Osteocyte (in vitro differentiated cells): ENCODE measurements around the gene KIF20B. TPM values are rescaled to one million over a fixed set of nuclear protein-coding genes. Genes with fewer than 3 reads are reported as not detected.

Experiments used
- DNase-seq: peaks from one replicate; pipeline ENCODE4 v3.0.0; 2021; ENCODE audit warnings: mixed read lengths; ENCODE audit not compliant: unreplicated experiment; ENCODE audit errors: extremely low spot score
- H3K27ac Mint-ChIP-seq: one replicate; pipeline ENCODE4 v1.8.0; 2021; ENCODE audit warnings: mild to moderate bottlenecking, mixed read lengths; ENCODE audit not compliant: unreplicated experiment
- H3K27me3 Mint-ChIP-seq: one replicate; pipeline ENCODE4 v1.8.0; 2021; ENCODE audit warnings: mixed read lengths; ENCODE audit not compliant: unreplicated experiment
- H3K36me3 Mint-ChIP-seq: one replicate; pipeline ENCODE4 v1.8.0; 2021; ENCODE audit warnings: mixed read lengths; ENCODE audit not compliant: unreplicated experiment
- H3K4me1 Mint-ChIP-seq: one replicate; pipeline ENCODE4 v1.8.0; 2021; ENCODE audit warnings: mixed read lengths; ENCODE audit not compliant: unreplicated experiment
- H3K4me3 Mint-ChIP-seq: one replicate; pipeline ENCODE4 v1.8.0; 2021; ENCODE audit warnings: mild to moderate bottlenecking, moderate library complexity, mixed read lengths; ENCODE audit not compliant: unreplicated experiment
- H3K9me3 Mint-ChIP-seq: one replicate; pipeline ENCODE4 v1.8.0; 2021; ENCODE audit warnings: mixed read lengths; ENCODE audit not compliant: unreplicated experiment
- CTCF ChIP-seq: fragments of 200-600 bp; sonication (generic); IDR thresholded peaks from 2 replicates; pipeline ENCODE4 v1.5.0; 2021; ENCODE audit warnings: antibody characterized with exemption, mild to moderate bottlenecking, moderate library complexity
- total RNA-seq: library from RNA; stranded (reverse); gene quantifications from 2 replicates; pipeline ENCODE4 v1.2.1, GENCODE V29; 2021

Gene KIF20B
- total RNA-seq, 1 donor from 2014 or later = 9.9 TPM

GRCh38 chr10:89685936-89686335, 15.5 kb upstream of the KIF20B start:
- H3K27ac Mint-ChIP-seq = no peak overlapping the region
- H3K9me3 Mint-ChIP-seq = no peaks in the 10 kb centered on the region
- H3K27me3 Mint-ChIP-seq = no peaks in the 10 kb centered on the region
- no peak overlapping the region for H3K4me3 Mint-ChIP-seq
- no peak for TF ChIP-seq CTCF
- H3K4me1 Mint-ChIP-seq = no peaks in the 10 kb centered on the region
- DNase-seq = no peak
- H3K36me3 Mint-ChIP-seq = no peaks in the 10 kb centered on the region

- H3K9me3 Mint-ChIP-seq = no peaks in the 10 kb centered on the region
- no peaks in the 10 kb centered on the region for H3K27me3 Mint-ChIP-seq
- no peak for DNase-seq
- no peak for TF ChIP-seq CTCF
- H3K36me3 Mint-ChIP-seq = peaks cover 6% of the 10 kb centered on the region
- no peak overlapping the region for H3K4me3 Mint-ChIP-seq
- H3K4me1 Mint-ChIP-seq = peaks cover 11% of the 10 kb centered on the region
- no peak overlapping the region for H3K27ac Mint-ChIP-seq
Observed at GRCh38 chr10:89690027-89690426, 11.4 kb upstream of the KIF20B start.

- Mint-ChIP-seq H3K27ac (no peak overlapping the region), H3K27me3 (no peaks in the 10 kb centered on the region), H3K36me3 (peaks cover 6% of the 10 kb centered on the region), H3K4me1 (peaks cover 18% of the 10 kb centered on the region), H3K4me3 (no peak overlapping the region), H3K9me3 (no peaks in the 10 kb centered on the region)
- TF ChIP-seq CTCF = no peak
- no peak for DNase-seq
Observed at GRCh38 chr10:89692416-89692815, 9.0 kb upstream of the KIF20B start.

GRCh38 chr10:89693176-89693575, 8.2 kb upstream of the KIF20B start:
- Mint-ChIP-seq H3K36me3 (peaks cover 6% of the 10 kb centered on the region), H3K27ac (no peak overlapping the region), H3K4me3 (no peak overlapping the region), H3K27me3 (no peaks in the 10 kb centered on the region), H3K9me3 (no peaks in the 10 kb centered on the region), H3K4me1 (peaks cover 20% of the 10 kb centered on the region)
- no peak for TF ChIP-seq CTCF
- DNase-seq = no peak

GRCh38 chr10:89695307-89695706, 6.1 kb upstream of the KIF20B start:
- Mint-ChIP-seq H3K9me3 (no peaks in the 10 kb centered on the region), H3K36me3 (peaks cover 6% of the 10 kb centered on the region), H3K4me1 (peaks cover 21% of the 10 kb centered on the region), H3K27ac (no peak overlapping the region), H3K27me3 (no peaks in the 10 kb centered on the region), H3K4me3 (no peak overlapping the region)
- TF ChIP-seq CTCF = no peak
- no peak for DNase-seq
